NT2/D1 (cell line): ENCODE data around the gene SCARB1.
"Not testable (repeated sequence)": the region's sequence is repeated elsewhere in the genome, so short reads cannot be mapped to it uniquely, and the experiment has no call there.

Experiments used
- DNase-seq: peaks from one replicate; pipeline ENCODE4 v3.0.0-alpha.2; 2011; ENCODE audit warnings: low read depth, low spot score
- H3K27me3 ChIP-seq: 2 replicates; pipeline ENCODE4 v1.6.0; 2011; ENCODE audit warnings: mild to moderate bottlenecking; ENCODE audit not compliant: insufficient read length, insufficient read depth
- H3K36me3 ChIP-seq: 2 replicates; pipeline ENCODE4 v1.6.1; 2011; ENCODE audit warnings: mild to moderate bottlenecking, low read length, mixed read lengths; ENCODE audit not compliant: insufficient read depth, insufficient read length
- H3K4me1 ChIP-seq: 2 replicates; pipeline ENCODE4 v1.5.1; 2011; ENCODE audit not compliant: insufficient read depth, insufficient read length
- H3K4me3 ChIP-seq: 2 replicates; pipeline ENCODE4 v1.5.1; 2011; ENCODE audit warnings: low read depth; ENCODE audit not compliant: insufficient read length
- H3K9ac ChIP-seq: 2 replicates; pipeline ENCODE4 v1.6.0; 2011; ENCODE audit warnings: low read depth; ENCODE audit not compliant: insufficient read length
- H3K9me3 ChIP-seq: 2 replicates; pipeline ENCODE4 v1.5.1; 2011; ENCODE audit warnings: mild to moderate bottlenecking, low read length; ENCODE audit not compliant: insufficient read depth
- SUZ12 ChIP-seq: IDR thresholded peaks from 2 replicates; pipeline ENCODE4 v1.6.1; 2011; ENCODE audit not compliant: insufficient read length, insufficient read depth; ENCODE audit errors: extremely low read depth
- YY1 ChIP-seq: IDR thresholded peaks from 2 replicates; pipeline ENCODE4 v1.6.1; 2011; ENCODE audit not compliant: insufficient read length, insufficient read depth
- ZNF274 ChIP-seq: IDR thresholded peaks from 2 replicates; pipeline ENCODE4 v1.6.1; 2011; ENCODE audit warnings: mild to moderate bottlenecking, low read depth, low read length

Gene SCARB1, protein sequence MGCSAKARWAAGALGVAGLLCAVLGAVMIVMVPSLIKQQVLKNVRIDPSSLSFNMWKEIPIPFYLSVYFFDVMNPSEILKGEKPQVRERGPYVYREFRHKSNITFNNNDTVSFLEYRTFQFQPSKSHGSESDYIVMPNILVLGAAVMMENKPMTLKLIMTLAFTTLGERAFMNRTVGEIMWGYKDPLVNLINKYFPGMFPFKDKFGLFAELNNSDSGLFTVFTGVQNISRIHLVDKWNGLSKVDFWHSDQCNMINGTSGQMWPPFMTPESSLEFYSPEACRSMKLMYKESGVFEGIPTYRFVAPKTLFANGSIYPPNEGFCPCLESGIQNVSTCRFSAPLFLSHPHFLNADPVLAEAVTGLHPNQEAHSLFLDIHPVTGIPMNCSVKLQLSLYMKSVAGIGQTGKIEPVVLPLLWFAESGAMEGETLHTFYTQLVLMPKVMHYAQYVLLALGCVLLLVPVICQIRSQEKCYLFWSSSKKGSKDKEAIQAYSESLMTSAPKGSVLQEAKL

DNA sequence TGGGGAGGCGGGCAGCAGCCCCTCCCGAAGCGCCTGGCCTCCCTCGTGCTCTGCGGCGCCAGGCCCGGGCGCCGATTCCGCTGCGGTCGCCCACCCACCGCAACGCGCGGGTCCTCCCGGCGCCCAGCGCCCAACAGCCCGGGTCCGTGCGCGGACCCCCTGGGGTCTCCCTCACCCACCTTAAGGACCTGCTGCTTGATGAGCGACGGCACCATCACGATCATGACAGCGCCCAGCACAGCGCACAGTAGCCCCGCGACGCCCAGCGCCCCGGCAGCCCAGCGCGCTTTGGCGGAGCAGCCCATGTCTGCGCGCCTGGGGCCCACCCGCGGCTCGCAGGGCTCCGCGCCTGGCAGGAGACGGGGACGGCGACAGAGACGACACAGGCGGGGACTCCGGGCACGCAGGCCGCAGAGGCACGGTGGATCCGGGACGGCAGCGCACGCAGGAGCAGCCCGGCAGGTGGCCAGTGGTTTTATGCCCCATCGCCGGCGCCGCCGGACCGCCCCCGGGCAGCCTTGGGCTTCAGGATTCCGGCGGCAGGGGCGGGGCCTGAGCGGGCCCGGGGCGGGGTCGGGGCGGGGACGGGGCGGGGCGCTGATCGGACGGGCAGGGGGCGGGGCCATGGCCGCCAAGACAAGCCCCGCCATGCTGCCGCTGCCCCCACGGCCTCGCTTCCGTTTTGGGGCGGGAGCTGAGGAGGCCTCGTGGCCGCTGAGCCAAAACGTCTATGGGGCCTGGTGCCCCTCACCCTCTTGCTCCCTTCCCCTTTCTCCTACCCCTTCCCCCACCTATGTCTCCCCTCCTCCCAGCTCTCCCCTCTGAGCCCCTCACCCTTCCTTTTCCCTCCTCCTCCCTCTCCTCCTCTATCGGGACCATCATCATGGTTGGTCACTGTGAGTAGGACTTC lies at the start of gene SCARB1:
TSS of gene SCARB1 (minus strand) at position 449 of the 910 bp plus-strand sequence. CDS start at position 305, 144 bp downstream.
- Histone ChIP-seq H3K9ac (peak within 1 kb of the TSS; percentile 92), H3K9me3 (no peaks in the 10 kb centered on the region), H3K27me3 (peaks cover 8% of the 10 kb centered on the region), H3K36me3 (peaks cover 24% of the 10 kb centered on the region), H3K4me3 (peak within 1 kb of the TSS; percentile 88), H3K4me1 (peaks cover 10% of the 10 kb centered on the region)
- no peak for TF ChIP-seq ZNF274
- peak; percentile 54 for TF ChIP-seq YY1
- TF ChIP-seq SUZ12 = no peak
- DNase-seq = peak; percentile 73

DNA sequence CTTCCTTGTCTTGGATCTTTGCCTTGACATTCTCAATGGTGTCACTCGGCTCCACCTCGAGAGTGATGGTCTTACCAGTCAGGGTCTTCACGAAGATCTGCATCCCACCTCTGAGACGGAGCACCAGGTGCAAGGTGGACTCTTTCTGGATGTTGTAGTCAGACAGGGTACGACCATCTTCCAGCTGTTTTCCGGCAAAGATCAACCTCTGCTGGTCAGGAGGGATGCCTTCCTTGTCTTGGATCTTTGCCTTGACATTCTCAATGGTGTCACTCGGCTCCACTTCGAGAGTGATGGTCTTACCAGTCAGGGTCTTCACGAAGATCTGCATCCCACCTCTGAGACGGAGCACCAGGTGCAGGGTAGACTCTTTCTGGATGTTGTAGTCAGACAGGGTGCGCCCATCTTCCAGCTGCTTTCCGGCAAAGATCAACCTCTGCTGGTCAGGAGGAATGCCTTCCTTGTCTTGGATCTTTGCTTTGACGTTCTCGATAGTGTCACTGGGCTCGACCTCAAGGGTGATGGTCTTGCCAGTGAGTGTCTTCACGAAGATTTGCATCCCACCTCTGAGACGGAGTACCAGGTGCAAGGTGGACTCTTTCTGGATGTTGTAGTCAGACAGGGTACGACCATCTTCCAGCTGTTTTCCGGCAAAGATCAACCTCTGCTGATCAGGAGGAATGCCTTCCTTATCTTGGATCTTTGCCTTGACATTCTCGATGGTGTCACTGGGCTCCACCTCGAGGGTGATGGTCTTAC lies 49.0 kb upstream of the SCARB1 start:
- Histone ChIP-seq H3K4me3 (peak overlapping the region; percentile 99), H3K36me3 (peaks cover 29% of the 10 kb centered on the region)
- not testable (repeated sequence) for DNase-seq, H3K9me3 ChIP-seq, H3K27me3 ChIP-seq, H3K4me1 ChIP-seq, H3K9ac ChIP-seq

- H3K9me3 ChIP-seq, H3K27me3 ChIP-seq, H3K4me1 ChIP-seq, H3K9ac ChIP-seq, DNase-seq, H3K4me3 ChIP-seq: not testable (repeated sequence)
- peaks cover 29% of the 10 kb centered on the region for H3K36me3 ChIP-seq
Measured at GRCh38 chr12:124911521-124911920, 47.9 kb upstream of the SCARB1 start.

DNA sequence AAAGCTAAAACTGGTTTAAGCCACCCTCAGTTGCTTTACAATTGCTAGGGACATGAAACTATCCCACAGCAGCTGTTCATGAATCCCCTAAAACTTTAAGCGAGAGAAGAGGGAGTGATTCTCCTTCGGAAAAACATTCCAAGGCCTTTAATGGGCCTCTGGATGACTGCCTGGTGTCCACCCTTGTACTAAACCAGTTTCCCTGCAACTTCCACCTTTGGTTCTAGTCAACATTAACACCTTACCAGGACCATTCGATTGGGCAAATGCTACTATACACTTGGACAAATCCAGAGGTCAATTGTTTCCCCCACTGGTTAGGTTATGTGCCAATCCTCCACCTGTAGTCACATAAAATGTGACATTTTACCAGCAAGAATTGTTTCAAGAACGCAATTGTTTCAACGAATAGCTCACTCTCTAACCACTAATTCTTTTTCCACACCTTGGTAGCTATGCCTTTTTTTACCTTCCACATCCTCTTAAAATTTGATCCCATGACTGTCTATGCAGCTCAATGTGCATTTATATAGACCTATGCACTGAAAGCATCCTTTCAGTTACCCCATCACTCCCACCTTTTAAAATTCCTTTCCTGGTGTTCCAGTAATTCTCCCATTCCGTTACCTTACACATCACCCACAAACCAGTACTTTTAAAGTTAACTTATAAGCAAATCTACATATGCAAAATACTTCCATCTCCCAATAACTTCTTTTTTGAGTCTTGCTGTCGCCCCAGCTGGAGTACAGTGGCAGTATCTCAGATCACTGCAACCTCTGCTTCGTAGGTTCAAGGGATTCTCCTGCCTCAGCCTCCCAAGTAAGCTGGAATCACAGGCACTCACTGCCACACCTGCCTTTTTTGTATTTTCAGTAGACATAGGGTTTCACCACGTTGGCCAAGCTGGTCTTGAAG lies 47.2 kb upstream of the SCARB1 start:
- no peak overlapping the region for H3K9ac ChIP-seq

DNA sequence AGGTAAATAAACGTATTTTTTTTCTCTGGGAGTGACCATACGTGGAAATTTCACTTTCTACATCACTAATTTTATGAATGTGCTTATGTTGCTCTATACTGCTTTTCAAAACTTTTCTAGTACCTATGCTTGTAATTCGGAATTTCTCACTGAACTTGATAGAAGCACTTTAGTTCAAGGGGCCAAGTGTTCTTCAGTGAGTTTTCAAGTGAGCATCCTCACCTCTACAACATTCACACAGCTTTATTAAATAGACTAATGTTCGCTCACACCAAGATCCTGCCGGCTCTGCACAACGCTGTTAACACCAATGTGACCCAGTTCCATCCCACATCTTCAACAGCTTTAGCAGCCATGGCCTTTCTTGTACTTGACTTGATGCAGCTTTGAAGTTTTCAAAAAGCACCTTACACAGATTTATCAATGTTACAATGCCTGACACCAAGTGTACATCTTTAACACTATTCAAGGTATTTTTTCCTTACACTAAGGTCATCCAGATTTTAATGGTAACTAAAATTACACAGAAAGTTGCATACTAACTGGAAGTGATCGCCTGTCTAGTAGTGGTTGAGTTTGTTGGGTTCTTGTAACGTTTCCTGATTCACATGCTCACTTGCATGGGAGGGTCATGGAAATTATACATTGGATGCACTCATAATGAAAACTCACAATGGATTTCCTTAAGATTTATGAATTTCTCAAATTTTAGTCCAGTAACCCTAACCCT lies 46.3 kb upstream of the SCARB1 start:
- Histone ChIP-seq H3K36me3 (peaks cover 29% of the 10 kb centered on the region), H3K4me1 (peaks cover 2% of the 10 kb centered on the region), H3K9ac (no peak overlapping the region), H3K27me3 (no peaks in the 10 kb centered on the region), H3K9me3 (no peaks in the 10 kb centered on the region), H3K4me3 (no peak overlapping the region)
- no peak for DNase-seq
- TF ChIP-seq YY1 (no peak), ZNF274 (no peak), SUZ12 (no peak)

More for the DNA sequence above, 47.2 kb upstream of the SCARB1 start:
- TF ChIP-seq SUZ12 (no peak), ZNF274 (no peak), YY1 (no peak)
- Histone ChIP-seq H3K36me3 (peaks cover 29% of the 10 kb centered on the region), H3K27me3 (no peaks in the 10 kb centered on the region), H3K4me3 (no peak overlapping the region), H3K9me3 (no peaks in the 10 kb centered on the region), H3K4me1 (peaks cover 2% of the 10 kb centered on the region)
- no peak for DNase-seq
